HG02623 (cell line): Measurements from ENCODE around the gene PPP2R1A.
"Not testable (repeated sequence)": the region's sequence is repeated elsewhere in the genome, so short reads cannot be mapped to it uniquely, and the experiment has no call there.

Experiments used
- ATAC-seq: cut with Tn5 transposase; IDR thresholded peaks from one replicate; pipeline ENCODE4 v1.9.1; 2021; ENCODE audit warnings: moderate library complexity; ENCODE audit not compliant: unreplicated experiment

PPP2R1A gene

GRCh38 chr19:52200044-52200443, 10.2 kb downstream of the PPP2R1A start:
- ATAC-seq, result no peak

- ATAC-seq, result not testable (repeated sequence)
Observed at GRCh38 chr19:52200755-52201391, 11.0 kb downstream of the PPP2R1A start.

- no peak for ATAC-seq
Observed at GRCh38 chr19:52206481-52206880, 16.6 kb downstream of the PPP2R1A start.

- ATAC-seq, result no peak
Observed at GRCh38 chr19:52211203-52211602, 21.4 kb downstream of the PPP2R1A start.

DNA sequence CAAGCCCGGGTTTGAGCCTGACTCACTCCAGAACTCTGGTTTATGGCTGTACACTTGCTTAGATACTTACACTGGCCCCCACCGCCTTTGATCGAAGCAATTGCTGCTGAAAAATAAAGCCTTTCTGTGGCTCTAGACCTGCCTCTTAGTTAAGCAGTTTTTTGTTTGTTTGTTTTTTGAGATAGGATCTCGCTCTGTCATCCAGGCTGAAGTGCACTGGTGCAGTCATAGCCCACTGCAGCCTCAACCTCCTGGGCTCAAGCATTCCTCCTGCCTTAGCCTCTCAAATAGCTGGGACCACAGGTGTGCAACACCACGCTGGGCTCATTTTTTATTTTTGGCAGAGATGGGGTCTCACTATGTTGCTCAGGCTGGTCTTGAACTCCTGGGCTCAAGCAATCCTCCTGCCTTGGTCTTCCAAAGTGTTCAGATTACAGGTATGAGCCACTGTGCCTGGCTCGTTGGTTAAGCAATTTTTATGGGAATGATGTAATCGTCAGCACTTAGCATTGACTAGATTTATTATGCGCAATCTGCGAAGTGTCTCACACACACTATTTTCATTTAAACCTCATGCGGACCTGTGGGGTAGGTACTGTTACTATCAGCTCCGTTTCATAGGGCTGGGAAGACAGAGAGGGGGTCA, 22.2 kb downstream of the PPP2R1A start:
- ATAC-seq, result no peak

GRCh38 chr19:52212572-52213255, 22.9 kb downstream of the PPP2R1A start:
- ATAC-seq, result no peak

GRCh38 chr19:52214241-52214640, 24.4 kb downstream of the PPP2R1A start:
- ATAC-seq, result no peak

GRCh38 chr19:52216401-52216800, 26.5 kb downstream of the PPP2R1A start:
- ATAC-seq, result no peak

- ATAC-seq, result no peak
Observed at GRCh38 chr19:52217576-52217975, 27.7 kb downstream of the PPP2R1A start.

DNA sequence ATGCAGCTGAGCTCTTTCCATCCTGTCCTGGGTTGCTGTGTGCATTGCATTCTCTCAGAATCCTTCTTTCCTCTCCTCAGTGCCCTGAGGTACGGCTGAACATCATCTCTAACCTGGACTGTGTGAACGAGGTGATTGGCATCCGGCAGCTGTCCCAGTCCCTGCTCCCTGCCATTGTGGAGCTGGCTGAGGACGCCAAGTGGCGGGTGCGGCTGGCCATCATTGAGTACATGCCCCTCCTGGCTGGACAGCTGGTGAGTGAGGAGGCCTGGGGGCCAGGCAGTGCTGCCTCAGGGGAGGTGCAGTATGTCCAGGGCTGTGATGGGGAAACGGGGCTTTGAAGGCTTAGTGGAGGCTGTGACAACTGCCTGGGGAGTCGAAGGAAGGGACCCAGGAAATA, 29.8 kb downstream of the PPP2R1A start:
- no peak for ATAC-seq

DNA sequence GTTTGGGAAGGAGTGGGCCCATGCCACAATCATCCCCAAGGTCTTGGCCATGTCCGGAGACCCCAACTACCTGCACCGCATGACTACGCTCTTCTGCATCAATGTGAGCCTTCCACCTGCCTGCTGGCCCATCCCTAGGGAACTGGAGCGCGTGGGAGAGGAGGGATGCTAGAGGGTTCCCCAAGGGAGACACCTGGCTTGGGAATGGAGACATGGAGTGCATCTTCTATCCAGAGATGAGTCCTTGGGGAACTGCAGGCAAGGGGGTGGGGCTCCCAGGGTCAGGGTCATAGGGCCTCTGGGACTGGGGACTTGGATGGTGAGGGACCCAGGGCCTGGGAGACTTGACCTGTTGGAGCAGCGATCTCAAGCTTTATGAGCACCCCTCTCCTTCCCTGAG, 31.2 kb downstream of the PPP2R1A start:
- no peak for ATAC-seq

- no peak for ATAC-seq
Observed at GRCh38 chr19:52221831-52222375, 32.1 kb downstream of the PPP2R1A start.

DNA sequence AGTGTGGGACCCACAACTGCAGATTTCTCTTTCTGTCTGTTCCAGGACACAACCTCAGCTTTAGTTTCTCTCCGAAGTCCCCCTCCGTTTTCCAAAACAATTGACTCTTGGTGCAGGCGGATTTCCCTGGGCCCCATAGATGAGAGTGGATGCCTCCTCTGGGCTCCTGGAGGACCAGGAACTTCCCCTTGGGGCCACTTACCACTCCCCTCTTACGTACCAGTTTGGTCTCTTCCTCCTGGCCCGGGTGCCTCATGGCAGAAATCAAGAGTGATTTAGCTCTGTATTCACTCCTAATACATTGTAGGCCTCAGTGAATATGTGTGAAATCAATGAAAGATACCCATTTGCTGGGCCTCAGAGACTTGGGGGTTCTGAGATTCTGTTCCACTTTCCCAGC, 34.4 kb downstream of the PPP2R1A start:
- no peak for ATAC-seq

- no peak for ATAC-seq
Observed at GRCh38 chr19:52226652-52227051, 36.8 kb downstream of the PPP2R1A start.

- ATAC-seq, result no peak
Observed at GRCh38 chr19:52227196-52227940, 37.5 kb downstream of the PPP2R1A start.

GRCh38 chr19:52227980-52228379, 38.1 kb downstream of the PPP2R1A start:
- ATAC-seq, result no peak

GRCh38 chr19:52229524-52229923, 39.7 kb downstream of the PPP2R1A start:
- no peak for ATAC-seq

DNA sequence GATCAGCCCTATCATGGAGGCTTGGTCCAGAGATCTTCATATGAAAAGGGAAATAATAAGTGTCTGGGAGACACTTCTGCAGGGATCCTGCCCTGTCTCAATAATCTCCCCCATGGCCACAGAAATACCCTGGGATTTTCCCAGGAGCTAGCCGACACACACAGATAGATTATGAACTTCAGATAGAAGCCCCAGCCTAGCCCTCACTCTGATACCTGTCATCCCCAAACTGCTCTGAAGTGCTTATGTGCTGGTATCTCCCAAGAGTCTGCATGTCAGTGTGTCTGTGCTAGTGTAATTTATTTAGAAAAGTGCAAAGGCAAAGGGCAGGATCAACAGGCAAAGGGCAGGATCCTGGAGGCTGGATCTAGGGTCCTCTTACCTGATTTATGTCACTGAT, 40.8 kb downstream of the PPP2R1A start:
- no peak for ATAC-seq

DNA sequence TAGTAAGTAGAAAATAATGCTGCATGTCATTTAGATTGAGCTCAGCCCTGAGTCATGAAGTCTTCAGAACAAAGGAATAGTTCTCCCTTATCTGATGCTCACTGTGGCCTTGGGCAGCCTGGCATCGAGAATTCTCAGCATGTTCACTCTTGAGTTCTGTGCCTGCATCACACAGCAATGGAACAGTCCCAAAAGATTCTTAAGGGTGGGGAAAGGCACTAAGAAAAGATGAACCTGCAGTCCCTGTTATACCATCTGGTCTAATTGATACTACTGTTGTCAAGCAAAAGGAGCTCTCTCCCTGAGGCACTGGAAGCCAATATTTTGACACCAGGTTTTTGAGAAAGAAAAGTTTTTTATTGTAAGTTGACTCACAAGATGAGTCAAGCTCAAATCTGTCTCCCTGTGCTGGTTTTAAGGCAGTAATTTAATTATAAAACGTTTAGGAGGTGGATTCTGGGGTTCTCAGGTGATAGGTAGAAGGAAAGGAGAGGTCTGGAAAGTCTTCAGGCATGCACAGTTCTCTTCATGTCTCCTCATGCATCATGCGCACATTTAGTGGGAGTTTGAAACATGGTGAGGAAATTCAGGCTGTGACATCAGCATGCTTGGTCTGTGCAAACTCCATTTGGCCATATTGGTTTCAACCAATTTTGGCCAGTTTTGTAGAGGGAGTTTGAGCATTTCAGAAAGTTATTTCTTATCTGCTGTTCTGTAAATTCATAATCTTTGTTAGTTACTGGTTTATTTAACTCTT, 41.5 kb downstream of the PPP2R1A start:
- no peak for ATAC-seq

- no peak for ATAC-seq
Observed at GRCh38 chr19:52234406-52234805, 44.6 kb downstream of the PPP2R1A start.

- ATAC-seq, result no peak
Observed at GRCh38 chr19:52237197-52237596, 47.3 kb downstream of the PPP2R1A start.
